Trophoblast cell (in vitro differentiated cells and primary cell): ENCODE measurements around the gene CNTROB.

Experiments used
- DNase-seq, 2 donors: peaks; one replicate each; pipeline ENCODE4 v3.0.0-alpha.2; 2016
- H2AFZ ChIP-seq: 2 replicates; pipeline ENCODE4 v1.6.1; 2013; ENCODE audit warnings: low read length, moderate library complexity, mild to moderate bottlenecking; ENCODE audit not compliant: insufficient read depth, poor library complexity
- H2AK5ac ChIP-seq: 2 replicates; pipeline ENCODE4 v1.6.1; 2013; ENCODE audit warnings: mild to moderate bottlenecking, low read length
- H2BK120ac ChIP-seq: 2 replicates; pipeline ENCODE4 v1.6.1; 2013; ENCODE audit warnings: low read length, mild to moderate bottlenecking, moderate library complexity; ENCODE audit not compliant: insufficient read depth, poor library complexity
- H2BK12ac ChIP-seq: 2 replicates; pipeline ENCODE4 v1.6.1; 2013; ENCODE audit warnings: mild to moderate bottlenecking, low read length, moderate library complexity
- H2BK5ac ChIP-seq: 2 replicates; pipeline ENCODE4 v1.6.1; 2013; ENCODE audit warnings: low read length, low read depth, moderate library complexity, mild to moderate bottlenecking; ENCODE audit not compliant: poor library complexity
- H3K14ac ChIP-seq: 2 replicates; pipeline ENCODE4 v1.6.1; 2013; ENCODE audit warnings: mild to moderate bottlenecking, low read length
- H3K18ac ChIP-seq: 2 replicates; pipeline ENCODE4 v1.6.1; 2013; ENCODE audit warnings: mild to moderate bottlenecking, low read length
- H3K23ac ChIP-seq: 2 replicates; pipeline ENCODE4 v1.6.1; 2013; ENCODE audit warnings: low read length
- H3K27ac ChIP-seq: 2 replicates; pipeline ENCODE4 v1.5.1; 2013; ENCODE audit warnings: low read depth, mild to moderate bottlenecking, inconsistent platforms, low read length, moderate library complexity
- H3K27me3 ChIP-seq: 2 replicates; pipeline ENCODE4 v1.6.1; 2013; ENCODE audit warnings: inconsistent platforms, mild to moderate bottlenecking, low read length, moderate library complexity; ENCODE audit not compliant: insufficient read depth
- H3K36me3 ChIP-seq, 2 experiments: 1 replicate in 1 of 2; 2 replicates in 1 of 2; pipeline ENCODE4 v1.6.1; 2013; ENCODE audit warnings: low read length in 2 of 2, mild to moderate bottlenecking in 2 of 2, moderate library complexity in 1 of 2; ENCODE audit not compliant: insufficient read depth in 2 of 2, control insufficient read depth in 1 of 2
- H3K4ac ChIP-seq: 2 replicates; pipeline ENCODE4 v1.6.1; 2013; ENCODE audit warnings: low read depth, mild to moderate bottlenecking, low read length, moderate library complexity
- H3K4me1 ChIP-seq, 2 experiments: 1 replicate in 1 of 2; 2 replicates in 1 of 2; pipeline ENCODE4 v1.6.1; 2013; ENCODE audit warnings: low read length in 2 of 2, mild to moderate bottlenecking in 2 of 2, moderate library complexity in 1 of 2; ENCODE audit not compliant: insufficient read depth in 2 of 2, control insufficient read depth in 1 of 2
- H3K4me2 ChIP-seq: 2 replicates; pipeline ENCODE4 v1.6.1; 2013; ENCODE audit warnings: inconsistent platforms, mild to moderate bottlenecking, low read length, moderate library complexity
- H3K4me3 ChIP-seq: 2 replicates; pipeline ENCODE4 v1.5.1; 2013; ENCODE audit warnings: mild to moderate bottlenecking, low read depth, low read length, inconsistent platforms
- H3K79me1 ChIP-seq: one replicate; pipeline ENCODE4 v1.6.1; 2013; ENCODE audit warnings: low read length
- H3K79me2 ChIP-seq: 2 replicates; pipeline ENCODE4 v1.6.1; 2013; ENCODE audit warnings: low read length, mild to moderate bottlenecking; ENCODE audit not compliant: control insufficient read depth, insufficient read depth, poor library complexity
- H3K9ac ChIP-seq: 2 replicates; pipeline ENCODE4 v1.6.1; 2013; ENCODE audit warnings: mild to moderate bottlenecking, low read length
- H3K9me3 ChIP-seq: 2 replicates; pipeline ENCODE4 v1.6.1; 2013; ENCODE audit warnings: low read depth, mild to moderate bottlenecking, control low read depth, inconsistent platforms, low read length; ENCODE audit not compliant: insufficient read depth
- H4K12ac ChIP-seq: 2 replicates; pipeline ENCODE4 v1.6.1; 2013; ENCODE audit warnings: low read depth, mild to moderate bottlenecking, low read length, moderate library complexity
- H4K8ac ChIP-seq: 2 replicates; pipeline ENCODE4 v1.6.1; 2013; ENCODE audit warnings: low read depth, mild to moderate bottlenecking, low read length, moderate library complexity
- H4K91ac ChIP-seq: one replicate; pipeline ENCODE4 v1.6.1; 2013; ENCODE audit warnings: low read depth, mild to moderate bottlenecking, low read length, moderate library complexity
- WGBS: extraction: QIAGEN DNeasy Blood & Tissue Kit; methylation state at CpG from one replicate; pipeline ENCODE4 v1.1.7; 2013; ENCODE audit warnings: missing lambda C conversion rate; ENCODE audit not compliant: insufficient read length, insufficient coverage; ENCODE audit errors: extremely low coverage; 5-methylcytosine and 5-hydroxymethylcytosine counted together

Gene CNTROB

DNA sequence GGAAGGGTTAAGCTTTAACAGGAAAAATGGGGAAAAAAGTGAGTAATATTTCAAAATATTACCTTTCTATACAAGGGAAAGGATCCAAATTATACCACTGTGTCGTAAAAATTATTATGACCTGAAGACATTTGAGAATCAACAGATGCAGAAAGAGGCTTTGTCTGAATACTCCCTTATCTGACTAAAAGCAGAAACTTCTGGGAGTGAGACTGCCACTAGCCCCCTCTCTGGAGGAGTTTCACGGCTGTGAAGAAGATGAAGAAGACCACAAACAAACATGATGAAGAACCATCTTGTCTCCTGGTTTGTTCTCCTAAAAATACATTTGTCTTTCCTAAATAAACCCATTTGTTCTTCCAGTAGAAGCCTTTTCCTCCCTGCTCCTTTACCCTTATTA, 29.4 kb downstream of the CNTROB start:
- Histone ChIP-seq H4K91ac (no peak overlapping the region), H3K9ac (no peak overlapping the region), H3K27me3 (no peaks in the 10 kb centered on the region), H3K4me3 (no peak overlapping the region), H3K4me1 (peaks cover 0 to 2% of the 10 kb centered on the region in 2 experiments), H3K4ac (no peak overlapping the region), H2AK5ac (no peak overlapping the region), H3K36me3 (no peaks in the 10 kb centered on the region), H2BK12ac (no peak overlapping the region), H3K4me2 (no peak overlapping the region), H2BK120ac (no peak overlapping the region), H3K18ac (no peak overlapping the region), H3K79me2 (no peaks in the 10 kb centered on the region), H2AFZ (no peak overlapping the region), H3K9me3 (no peaks in the 10 kb centered on the region), H4K8ac (no peak overlapping the region), H3K23ac (no peak overlapping the region), H3K79me1 (no peaks in the 10 kb centered on the region), H3K14ac (no peak overlapping the region), H3K27ac (no peak overlapping the region), H2BK5ac (no peak overlapping the region), H4K12ac (no peak overlapping the region)
- no CpG with 5 or more reads among the region's 2 CpGs for WGBS
- no peak for DNase-seq

GRCh38 chr17:7967751-7968150, 35.7 kb downstream of the CNTROB start:
- Histone ChIP-seq H2BK5ac (no peak overlapping the region), H3K27me3 (no peaks in the 10 kb centered on the region), H2AFZ (no peak overlapping the region), H4K91ac (no peak overlapping the region), H3K79me1 (no peaks in the 10 kb centered on the region), H3K4me1 (no peaks in the 10 kb centered on the region), H3K36me3 (no peaks in the 10 kb centered on the region), H4K12ac (no peak overlapping the region), H3K27ac (no peak overlapping the region), H3K4me2 (no peak overlapping the region), H3K14ac (no peak overlapping the region), H3K18ac (no peak overlapping the region), H3K9me3 (no peaks in the 10 kb centered on the region), H2BK12ac (no peak overlapping the region), H3K9ac (no peak overlapping the region), H3K4me3 (no peak overlapping the region), H2AK5ac (no peak overlapping the region), H4K8ac (no peak overlapping the region), H2BK120ac (no peak overlapping the region), H3K23ac (no peak overlapping the region), H3K4ac (no peak overlapping the region), H3K79me2 (no peaks in the 10 kb centered on the region)
- no peak for DNase-seq
- no CpG with 5 or more reads among the region's 2 CpGs for WGBS

- no peak for DNase-seq
- no CpG with 5 or more reads among the region's 6 CpGs for WGBS
- H3K23ac ChIP-seq = no peak overlapping the region
- H3K9me3 ChIP-seq = no peaks in the 10 kb centered on the region
- no peak overlapping the region for H3K4me3 ChIP-seq
- no peak overlapping the region for H4K91ac ChIP-seq
- no peak overlapping the region for H3K4ac ChIP-seq
- no peaks in the 10 kb centered on the region for H3K36me3 ChIP-seq
- H3K27me3 ChIP-seq = no peaks in the 10 kb centered on the region
- no peak overlapping the region for H4K12ac ChIP-seq
- no peak overlapping the region for H2AK5ac ChIP-seq
- H3K79me2 ChIP-seq = no peaks in the 10 kb centered on the region
- H2AFZ ChIP-seq = no peak overlapping the region
- H3K4me2 ChIP-seq = no peak overlapping the region
- H3K18ac ChIP-seq = no peak overlapping the region
- H3K4me1 ChIP-seq = no peaks in the 10 kb centered on the region
- H3K27ac ChIP-seq = no peak overlapping the region
- H3K14ac ChIP-seq = no peak overlapping the region
- no peaks in the 10 kb centered on the region for H3K79me1 ChIP-seq
- H3K9ac ChIP-seq = no peak overlapping the region
- H2BK12ac ChIP-seq = no peak overlapping the region
- no peak overlapping the region for H2BK5ac ChIP-seq
- H4K8ac ChIP-seq = no peak overlapping the region
- H2BK120ac ChIP-seq = no peak overlapping the region
Measured at GRCh38 chr17:7969433-7969832, 37.4 kb downstream of the CNTROB start.

DNA sequence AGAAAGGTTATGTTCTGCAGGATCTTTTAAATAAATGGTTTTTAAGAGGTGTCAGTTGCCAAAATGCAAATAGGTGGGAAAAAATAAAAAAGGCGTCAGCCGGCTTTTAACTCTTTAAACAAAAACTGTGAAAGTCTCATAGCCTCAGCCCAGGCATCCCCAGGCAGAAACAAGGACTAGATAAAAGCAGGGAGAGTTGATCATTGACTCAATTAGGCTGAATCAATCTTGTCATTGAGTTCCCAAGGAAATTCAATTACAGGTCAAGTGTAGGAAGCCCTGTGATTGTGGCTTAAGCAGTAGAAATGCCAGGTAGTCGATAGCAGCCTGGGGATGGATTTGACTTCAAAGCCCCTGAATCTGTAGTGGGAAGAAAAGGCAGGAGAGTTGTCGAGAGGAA, 39.6 kb downstream of the CNTROB start:
- no CpG with 5 or more reads among the region's 4 CpGs for WGBS
- no peak overlapping the region for H4K91ac ChIP-seq
- no peak overlapping the region for H2AK5ac ChIP-seq
- H2AFZ ChIP-seq = no peak overlapping the region
- no peaks in the 10 kb centered on the region for H3K4me1 ChIP-seq
- no peak overlapping the region for H4K12ac ChIP-seq
- no peaks in the 10 kb centered on the region for H3K79me2 ChIP-seq
- no peak overlapping the region for H2BK120ac ChIP-seq
- no peaks in the 10 kb centered on the region for H3K36me3 ChIP-seq
- H3K9me3 ChIP-seq = peaks cover 3% of the 10 kb centered on the region
- H3K14ac ChIP-seq = no peak overlapping the region
- no peaks in the 10 kb centered on the region for H3K27me3 ChIP-seq
- DNase-seq = no peak
- H3K4me2 ChIP-seq = no peak overlapping the region
- H3K18ac ChIP-seq = no peak overlapping the region
- no peak overlapping the region for H4K8ac ChIP-seq
- no peaks in the 10 kb centered on the region for H3K79me1 ChIP-seq
- H3K23ac ChIP-seq = no peak overlapping the region
- H3K4ac ChIP-seq = no peak overlapping the region
- H3K9ac ChIP-seq = no peak overlapping the region
- no peak overlapping the region for H2BK12ac ChIP-seq
- H3K27ac ChIP-seq = no peak overlapping the region
- H2BK5ac ChIP-seq = no peak overlapping the region
- no peak overlapping the region for H3K4me3 ChIP-seq
